ENCODE data around the gene SLC52A3. TPM values are rescaled to one million over a fixed set of nuclear protein-coding genes. Genes with fewer than 3 reads are reported as not detected.

SLC52A3 gene
- total RNA-seq, 4 donors from 2014 or later: 0.15 to 8.5 (median 2.2) TPM

DNA sequence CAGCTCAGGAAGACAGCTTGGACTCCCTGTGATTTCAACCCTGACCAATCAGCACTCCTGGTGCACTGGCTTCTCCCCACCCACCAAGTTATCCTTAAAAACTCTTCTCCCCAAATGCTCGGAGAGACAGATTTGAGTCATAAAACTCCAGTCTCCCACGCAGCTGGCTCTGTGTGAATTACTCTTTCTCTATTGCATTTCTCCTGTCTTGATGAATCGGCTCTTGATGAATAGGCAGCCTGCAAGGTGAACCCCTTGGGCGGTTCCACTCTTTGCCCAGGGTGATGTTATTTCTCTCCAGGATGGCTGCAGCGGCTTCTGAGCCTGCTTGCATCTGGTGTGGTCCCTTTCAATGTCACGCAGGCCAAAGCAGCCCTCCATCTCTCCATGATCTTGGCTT is 12.4 kb downstream of the SLC52A3 start:
- WGBS: 54% methylated on average over 6 of the region's 6 CpGs
- Histone ChIP-seq H3K36me3 (no peaks in the 10 kb centered on the region), H3K27me3 (peaks cover 26% of the 10 kb centered on the region), H3K4me1 (no peaks in the 10 kb centered on the region), H3K4me3 (no peak overlapping the region), H3K9me3 (no peaks in the 10 kb centered on the region), H3K27ac (no peak overlapping the region)
- DNase-seq (ENCODE audit: low spot score in 2 of 2): no peak
- TF ChIP-seq, protein P1, sequence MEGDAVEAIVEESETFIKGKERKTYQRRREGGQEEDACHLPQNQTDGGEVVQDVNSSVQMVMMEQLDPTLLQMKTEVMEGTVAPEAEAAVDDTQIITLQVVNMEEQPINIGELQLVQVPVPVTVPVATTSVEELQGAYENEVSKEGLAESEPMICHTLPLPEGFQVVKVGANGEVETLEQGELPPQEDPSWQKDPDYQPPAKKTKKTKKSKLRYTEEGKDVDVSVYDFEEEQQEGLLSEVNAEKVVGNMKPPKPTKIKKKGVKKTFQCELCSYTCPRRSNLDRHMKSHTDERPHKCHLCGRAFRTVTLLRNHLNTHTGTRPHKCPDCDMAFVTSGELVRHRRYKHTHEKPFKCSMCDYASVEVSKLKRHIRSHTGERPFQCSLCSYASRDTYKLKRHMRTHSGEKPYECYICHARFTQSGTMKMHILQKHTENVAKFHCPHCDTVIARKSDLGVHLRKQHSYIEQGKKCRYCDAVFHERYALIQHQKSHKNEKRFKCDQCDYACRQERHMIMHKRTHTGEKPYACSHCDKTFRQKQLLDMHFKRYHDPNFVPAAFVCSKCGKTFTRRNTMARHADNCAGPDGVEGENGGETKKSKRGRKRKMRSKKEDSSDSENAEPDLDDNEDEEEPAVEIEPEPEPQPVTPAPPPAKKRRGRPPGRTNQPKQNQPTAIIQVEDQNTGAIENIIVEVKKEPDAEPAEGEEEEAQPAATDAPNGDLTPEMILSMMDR (IDR thresholded peaks at IDR 0.05): no peak
- no peak for TF ChIP-seq EP300 (IDR thresholded peaks at IDR 0.05)
- TF ChIP-seq POLR2AphosphoS5 (IDR thresholded peaks at IDR 0.05): no peak
- TF ChIP-seq POLR2A (IDR thresholded peaks at IDR 0.05): no peak

DNA sequence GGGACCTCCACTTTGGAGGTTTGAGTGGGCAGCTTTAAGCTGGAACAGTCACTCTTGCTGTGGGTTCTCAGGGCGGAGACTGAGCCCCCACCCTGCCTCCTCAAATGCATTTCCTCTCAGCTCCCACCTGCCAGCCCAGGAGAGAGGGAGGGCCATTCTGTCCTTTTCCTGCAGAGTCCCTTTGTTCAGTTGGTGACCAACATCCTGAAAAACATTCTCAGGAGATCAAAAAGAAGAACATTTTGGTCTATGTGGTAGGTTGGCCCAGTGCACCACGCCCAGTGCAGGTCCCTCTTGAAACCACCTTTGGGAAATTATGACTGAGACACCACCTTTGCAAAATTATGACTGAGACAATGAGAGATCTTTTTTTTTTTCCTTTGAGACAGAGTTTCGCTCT is 13.4 kb downstream of the SLC52A3 start:
- Histone ChIP-seq H3K4me3 (no peak overlapping the region), H3K36me3 (no peaks in the 10 kb centered on the region), H3K27me3 (peaks cover 16% of the 10 kb centered on the region), H3K27ac (no peak overlapping the region), H3K4me1 (no peaks in the 10 kb centered on the region), H3K9me3 (no peaks in the 10 kb centered on the region)
- DNase-seq (ENCODE audit: low spot score in 2 of 2): no peak
- WGBS: 86% methylated on average over 3 of the region's 3 CpGs
- TF ChIP-seq, protein P1 (IDR thresholded peaks at IDR 0.05): no peak
- TF ChIP-seq POLR2A (IDR thresholded peaks at IDR 0.05) (no peak), EP300 (IDR thresholded peaks at IDR 0.05) (no peak), POLR2AphosphoS5 (IDR thresholded peaks at IDR 0.05) (no peak)

- no peak for DNase-seq (ENCODE audit: low spot score in 2 of 2)
- no peaks in the 10 kb centered on the region for H3K4me1 ChIP-seq
- H3K36me3 ChIP-seq: no peaks in the 10 kb centered on the region
- no peaks in the 10 kb centered on the region for H3K9me3 ChIP-seq
- peaks cover 13% of the 10 kb centered on the region for H3K27me3 ChIP-seq
- 84% methylated on average over 9 of the region's 10 CpGs for WGBS
- H3K27ac ChIP-seq: no peak overlapping the region
- TF ChIP-seq, protein P1 (IDR thresholded peaks at IDR 0.05): no peak
- TF ChIP-seq POLR2A (IDR thresholded peaks at IDR 0.05) (no peak), POLR2AphosphoS5 (IDR thresholded peaks at IDR 0.05) (no peak)
- no peak overlapping the region for H3K4me3 ChIP-seq
Observed at GRCh38 chr20:753897-754635, 14.2 kb downstream of the SLC52A3 start.

- DNase-seq (ENCODE audit: low spot score in 2 of 2): no peak
- TF ChIP-seq POLR2A (IDR thresholded peaks at IDR 0.05) (no peak), POLR2AphosphoS5 (IDR thresholded peaks at IDR 0.05) (no peak), EP300 (IDR thresholded peaks at IDR 0.05) (no peak)
- TF ChIP-seq, protein P1 (IDR thresholded peaks at IDR 0.05): no peak
- no peaks in the 10 kb centered on the region for H3K9me3 ChIP-seq
- no peak overlapping the region for H3K27ac ChIP-seq
- 45% methylated on average over 3 of the region's 3 CpGs for WGBS
- H3K27me3 ChIP-seq: peaks cover 11% of the 10 kb centered on the region
- H3K4me1 ChIP-seq: no peaks in the 10 kb centered on the region
- H3K4me3 ChIP-seq: no peak overlapping the region
- H3K36me3 ChIP-seq: no peaks in the 10 kb centered on the region
Observed at GRCh38 chr20:753136-753535, 15.2 kb downstream of the SLC52A3 start.

DNA sequence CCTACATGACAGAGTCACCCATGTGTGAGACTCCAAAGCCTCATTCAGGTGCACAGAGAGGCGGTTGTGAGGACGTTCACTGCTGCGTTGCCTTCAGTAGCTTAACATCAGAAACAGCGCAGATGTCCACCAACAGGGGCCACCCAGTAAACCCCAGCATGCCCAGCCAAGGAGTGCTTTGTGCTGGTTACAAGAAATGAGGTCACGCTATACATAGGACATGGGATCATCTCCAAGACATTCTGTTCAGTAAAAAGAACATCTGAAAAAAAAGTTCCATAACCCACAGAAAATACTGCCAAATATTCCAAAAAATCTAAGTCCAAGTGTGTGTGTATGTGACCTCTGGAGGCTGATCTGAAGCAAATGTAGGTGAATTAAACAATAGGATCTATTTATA is 16.0 kb downstream of the SLC52A3 start:
- Histone ChIP-seq H3K27me3 (peaks cover 9% of the 10 kb centered on the region), H3K9me3 (no peaks in the 10 kb centered on the region), H3K36me3 (no peaks in the 10 kb centered on the region), H3K4me1 (no peaks in the 10 kb centered on the region), H3K27ac (no peak overlapping the region), H3K4me3 (no peak overlapping the region)
- TF ChIP-seq, protein P1 (IDR thresholded peaks at IDR 0.05): no peak
- TF ChIP-seq POLR2AphosphoS5 (IDR thresholded peaks at IDR 0.05): no peak
- TF ChIP-seq POLR2A (IDR thresholded peaks at IDR 0.05): no peak
- no peak for TF ChIP-seq EP300 (IDR thresholded peaks at IDR 0.05)
- WGBS: 63% methylated on average over 5 of the region's 5 CpGs
- no peak for DNase-seq (ENCODE audit: low spot score in 2 of 2)
